ACHN (cell line): Measurements from ENCODE around the gene TRPM2.
A peak's percentile ranks its signal among the peaks of the same experiment; 100 is the strongest.
"Not testable (repeated sequence)": the region's sequence is repeated elsewhere in the genome, so short reads cannot be mapped to it uniquely, and the experiment has no call there.

Experiments
- DNase-seq: peaks from one replicate; pipeline ENCODE4 v3.0.0-alpha.2; 2015
- in situ Hi-C: cut with HindIII; loops from 2 replicates; pipeline ENCODE4 v1.10.0; 2017; ENCODE audit warnings: low sequenced_read_pairs, low pct_ligation_motif_present, low pct_unique_long_range_greater_than_20kb

The TRPM2 gene

GRCh38 chr21:44332383-44332782 lies 21.0 kb upstream of the TRPM2 start:
- no peak for DNase-seq
- in situ Hi-C loops, result no loop called here

GRCh38 chr21:44332965-44333364 lies 20.5 kb upstream of the TRPM2 start:
- in situ Hi-C loops, result no loop called here

GRCh38 chr21:44333509-44334328 lies 19.7 kb upstream of the TRPM2 start:
- no peak for DNase-seq
- in situ Hi-C loops, result no loop called here

More at GRCh38 chr21:44332965-44333364, 20.5 kb upstream of the TRPM2 start:
- DNase-seq, result no peak

- peak; percentile 13 for DNase-seq
- in situ Hi-C loops, result no loop called here
Observed at GRCh38 chr21:44334329-44335030, 18.9 kb upstream of the TRPM2 start.

GRCh38 chr21:44335266-44336059 lies 18.0 kb upstream of the TRPM2 start:
- in situ Hi-C loops, result no loop called here
- no peak for DNase-seq

GRCh38 chr21:44337449-44337848 lies 16.0 kb upstream of the TRPM2 start:
- DNase-seq, result no peak
- in situ Hi-C loops, result no loop called here

- in situ Hi-C loops, result no loop called here
- DNase-seq, result peak; percentile 44
Observed at GRCh38 chr21:44337941-44338895, 15.2 kb upstream of the TRPM2 start.

GRCh38 chr21:44338971-44339910 lies 14.2 kb upstream of the TRPM2 start, which contains the start of gene CFAP410:
TSS of gene CFAP410 (minus strand) at chr21:44339390. CDS start at chr21:44339194, 196 bp downstream.
- in situ Hi-C loops, result no loop called here
- DNase-seq, result peak; percentile 90

GRCh38 chr21:44341726-44342458 lies 11.5 kb upstream of the TRPM2 start:
- DNase-seq, in situ Hi-C loops: not testable (repeated sequence)

- DNase-seq, in situ Hi-C loops: not testable (repeated sequence)
Observed at GRCh38 chr21:44342981-44343380, 10.4 kb upstream of the TRPM2 start.

GRCh38 chr21:44344541-44345183 lies 8.8 kb upstream of the TRPM2 start:
- DNase-seq, result no peak
- in situ Hi-C loops, result no loop called here

- in situ Hi-C loops, result no loop called here
- no peak for DNase-seq
Observed at GRCh38 chr21:44345495-44345894, 7.9 kb upstream of the TRPM2 start.

- in situ Hi-C loops, result no loop called here
- DNase-seq, result no peak
Observed at GRCh38 chr21:44347911-44348451, 5.4 kb upstream of the TRPM2 start.

- in situ Hi-C loops, result no loop called here
- no peak for DNase-seq
Observed at GRCh38 chr21:44348861-44349260, 4.6 kb upstream of the TRPM2 start.

- in situ Hi-C loops, result no loop called here
- no peak for DNase-seq
Observed at GRCh38 chr21:44349416-44349846, 4.0 kb upstream of the TRPM2 start.
